Nephron (organoid): ENCODE measurements around the gene SLC27A6.

ENCODE experiments used
- H3K27ac Mint-ChIP-seq, 3 experiments: 2 replicates each; pipeline ENCODE4 v1.8.0; 2020; ENCODE audit warnings: mixed read lengths in 3 of 3, mild to moderate bottlenecking in 2 of 3, moderate library complexity in 1 of 3
- H3K27me3 Mint-ChIP-seq: 2 replicates; pipeline ENCODE4 v1.8.0; 2021; ENCODE audit warnings: low read depth, mild to moderate bottlenecking, moderate library complexity, mixed read lengths
- H3K36me3 Mint-ChIP-seq: 2 replicates; pipeline ENCODE4 v1.8.0; 2020; ENCODE audit warnings: low read depth, mixed read lengths
- H3K4me1 Mint-ChIP-seq: 2 replicates; pipeline ENCODE4 v1.8.0; 2020; ENCODE audit warnings: mixed read lengths
- H3K4me3 Mint-ChIP-seq, 3 experiments: 2 replicates each; pipeline ENCODE4 v1.8.0; 2020; ENCODE audit warnings: mild to moderate bottlenecking in 3 of 3, mixed read lengths in 3 of 3, moderate library complexity in 2 of 3
- H3K9me3 Mint-ChIP-seq: 2 replicates; pipeline ENCODE4 v1.8.0; 2020; ENCODE audit warnings: mixed read lengths
- TF ChIP-seq, protein P1 (sequence below), 3 experiments: fragments of 200-600 bp; sonication (generic); IDR thresholded peaks; one replicate each; pipeline ENCODE4 v1.5.0; 2021; ENCODE audit warnings: antibody characterized with exemption in 3 of 3; ENCODE audit not compliant: unreplicated experiment in 3 of 3

SLC27A6 gene

DNA sequence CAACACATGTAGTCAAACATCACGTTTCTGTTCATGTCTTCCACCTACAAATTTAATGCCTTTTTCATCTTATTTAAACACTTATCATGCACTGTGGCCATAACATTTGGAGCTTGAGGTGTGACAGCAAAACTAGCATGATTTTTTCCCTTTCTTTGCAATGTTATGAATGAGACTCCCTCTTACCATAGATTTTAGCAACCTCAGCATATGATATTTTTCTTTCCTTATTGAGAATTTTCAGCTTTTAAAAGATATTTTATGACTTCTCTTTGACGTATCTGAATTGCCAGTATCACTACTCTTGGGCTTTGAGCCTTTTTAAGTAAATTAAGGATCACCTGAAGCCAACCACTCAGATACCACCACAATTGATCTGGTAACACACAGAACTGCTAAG lies 96.6 kb downstream of the SLC27A6 start:
- Mint-ChIP-seq H3K4me3 (no peak overlapping the region), H3K4me1 (peaks cover 7% of the 10 kb centered on the region), H3K9me3 (peaks cover 12% of the 10 kb centered on the region), H3K27me3 (peaks cover 4% of the 10 kb centered on the region), H3K36me3 (no peaks in the 10 kb centered on the region), H3K27ac (no peak overlapping the region)
- TF ChIP-seq, protein P1, sequence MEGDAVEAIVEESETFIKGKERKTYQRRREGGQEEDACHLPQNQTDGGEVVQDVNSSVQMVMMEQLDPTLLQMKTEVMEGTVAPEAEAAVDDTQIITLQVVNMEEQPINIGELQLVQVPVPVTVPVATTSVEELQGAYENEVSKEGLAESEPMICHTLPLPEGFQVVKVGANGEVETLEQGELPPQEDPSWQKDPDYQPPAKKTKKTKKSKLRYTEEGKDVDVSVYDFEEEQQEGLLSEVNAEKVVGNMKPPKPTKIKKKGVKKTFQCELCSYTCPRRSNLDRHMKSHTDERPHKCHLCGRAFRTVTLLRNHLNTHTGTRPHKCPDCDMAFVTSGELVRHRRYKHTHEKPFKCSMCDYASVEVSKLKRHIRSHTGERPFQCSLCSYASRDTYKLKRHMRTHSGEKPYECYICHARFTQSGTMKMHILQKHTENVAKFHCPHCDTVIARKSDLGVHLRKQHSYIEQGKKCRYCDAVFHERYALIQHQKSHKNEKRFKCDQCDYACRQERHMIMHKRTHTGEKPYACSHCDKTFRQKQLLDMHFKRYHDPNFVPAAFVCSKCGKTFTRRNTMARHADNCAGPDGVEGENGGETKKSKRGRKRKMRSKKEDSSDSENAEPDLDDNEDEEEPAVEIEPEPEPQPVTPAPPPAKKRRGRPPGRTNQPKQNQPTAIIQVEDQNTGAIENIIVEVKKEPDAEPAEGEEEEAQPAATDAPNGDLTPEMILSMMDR (IDR thresholded peaks at IDR 0.05; ENCODE audit: unreplicated experiment in 3 of 3), result no peak

DNA sequence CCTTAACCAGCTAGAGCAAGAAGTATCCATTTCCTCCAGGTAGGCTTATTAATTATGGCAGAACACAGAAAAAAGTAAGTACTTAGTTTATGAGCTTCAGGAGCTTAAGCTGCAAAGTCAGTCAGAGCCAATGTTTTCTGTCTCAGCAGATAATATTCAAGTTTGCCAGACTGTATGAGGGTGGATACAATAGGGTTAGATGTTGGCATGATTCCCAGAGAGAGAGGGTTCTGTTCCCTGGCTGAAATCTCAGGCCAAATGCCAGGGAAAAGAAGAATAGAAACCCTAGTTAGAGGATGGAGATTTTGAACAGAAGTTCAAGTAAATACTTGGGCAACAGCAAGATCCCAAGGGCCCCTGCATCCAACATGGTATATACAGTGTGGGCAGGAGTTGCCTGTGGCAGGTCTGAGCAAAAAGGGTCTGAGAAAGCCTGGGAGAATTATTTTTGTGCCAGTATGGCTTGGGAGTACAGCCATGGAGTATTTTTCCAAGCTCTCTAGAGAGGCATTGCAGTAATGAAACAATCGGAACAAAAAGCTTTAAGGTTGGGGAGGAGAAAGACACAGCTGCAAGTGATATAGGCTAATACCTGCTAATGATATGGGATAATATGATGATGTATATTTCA lies 98.3 kb downstream of the SLC27A6 start:
- TF ChIP-seq, protein P1 (IDR thresholded peaks at IDR 0.05; ENCODE audit: unreplicated experiment in 3 of 3), result no peak
- Mint-ChIP-seq H3K9me3 (no peaks in the 10 kb centered on the region), H3K36me3 (no peaks in the 10 kb centered on the region), H3K4me3 (no peak overlapping the region), H3K27ac (peak overlapping the region in 1 of 3 experiments; percentile 13), H3K4me1 (peaks cover 7% of the 10 kb centered on the region), H3K27me3 (peaks cover 3% of the 10 kb centered on the region)

DNA sequence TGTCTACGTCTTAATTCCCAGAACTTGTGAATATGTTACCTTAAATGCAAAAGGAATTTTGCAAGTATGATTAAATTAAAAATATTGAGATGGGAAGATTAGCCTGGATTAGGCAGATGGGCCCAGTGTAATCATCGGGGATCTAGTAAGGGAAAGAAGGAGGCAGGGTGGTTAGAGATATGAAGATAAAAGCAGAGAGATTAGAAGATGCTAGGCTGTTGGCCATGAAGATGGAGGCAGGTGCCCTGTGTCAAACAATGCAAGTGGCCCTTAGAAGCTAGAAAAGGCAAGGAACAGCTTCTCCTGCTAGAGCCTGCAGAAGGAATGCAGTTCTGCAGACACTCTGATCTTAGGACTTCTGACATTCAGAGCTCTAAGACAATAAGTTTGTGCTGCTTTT lies 100.4 kb downstream of the SLC27A6 start:
- Mint-ChIP-seq H3K4me3 (no peak overlapping the region), H3K9me3 (no peaks in the 10 kb centered on the region), H3K36me3 (no peaks in the 10 kb centered on the region), H3K27me3 (no peaks in the 10 kb centered on the region), H3K27ac (no peak overlapping the region), H3K4me1 (peaks cover 7% of the 10 kb centered on the region)
- TF ChIP-seq, protein P1 (IDR thresholded peaks at IDR 0.05; ENCODE audit: unreplicated experiment in 3 of 3), result no peak

DNA sequence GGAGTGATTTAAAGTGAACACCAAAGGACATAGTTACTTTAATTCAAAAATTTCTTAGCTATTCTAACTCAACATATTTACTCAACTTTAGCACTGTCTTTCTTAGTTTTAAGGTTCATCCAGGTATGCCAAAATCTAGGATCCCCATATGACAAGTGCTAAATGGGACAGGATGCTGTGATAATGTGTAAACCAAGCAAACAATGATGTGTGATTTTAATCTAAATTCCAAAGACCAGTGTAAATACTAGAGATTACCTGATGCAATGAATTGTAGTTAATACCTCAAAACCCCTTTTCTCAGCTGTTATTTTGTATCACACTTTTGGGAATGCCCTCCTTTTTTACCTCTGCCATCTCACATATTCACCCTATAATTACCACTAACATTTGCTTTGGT lies 102.5 kb downstream of the SLC27A6 start:
- no peak overlapping the region for H3K4me3 Mint-ChIP-seq
- no peaks in the 10 kb centered on the region for H3K36me3 Mint-ChIP-seq
- TF ChIP-seq, protein P1 (IDR thresholded peaks at IDR 0.05; ENCODE audit: unreplicated experiment in 3 of 3), result no peak
- H3K9me3 Mint-ChIP-seq, result no peaks in the 10 kb centered on the region
- H3K27ac Mint-ChIP-seq, result no peak overlapping the region
- H3K4me1 Mint-ChIP-seq, result peaks cover 7% of the 10 kb centered on the region
- no peaks in the 10 kb centered on the region for H3K27me3 Mint-ChIP-seq

DNA sequence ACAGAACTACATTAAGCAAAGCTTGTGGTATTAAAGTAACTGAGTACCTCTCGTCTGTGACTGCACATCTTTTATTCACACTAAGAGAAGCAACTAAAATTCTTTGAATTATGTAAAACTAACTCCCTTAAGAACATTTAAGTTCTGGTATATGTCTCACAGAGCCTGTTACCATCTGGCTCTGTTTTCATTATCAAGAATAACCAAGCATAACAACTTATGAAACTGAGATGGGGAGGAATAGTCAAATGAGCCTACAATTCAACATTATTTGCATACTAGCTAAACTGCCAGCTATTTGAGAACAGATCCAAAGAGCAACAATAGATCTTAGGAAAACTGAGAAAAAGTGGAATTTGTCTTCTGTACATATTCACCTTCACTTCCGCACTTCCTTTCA lies 104.0 kb downstream of the SLC27A6 start:
- Mint-ChIP-seq H3K27ac (no peak overlapping the region), H3K4me1 (no peaks in the 10 kb centered on the region)
- TF ChIP-seq, protein P1 (IDR thresholded peaks at IDR 0.05; ENCODE audit: unreplicated experiment in 3 of 3), result no peak

DNA sequence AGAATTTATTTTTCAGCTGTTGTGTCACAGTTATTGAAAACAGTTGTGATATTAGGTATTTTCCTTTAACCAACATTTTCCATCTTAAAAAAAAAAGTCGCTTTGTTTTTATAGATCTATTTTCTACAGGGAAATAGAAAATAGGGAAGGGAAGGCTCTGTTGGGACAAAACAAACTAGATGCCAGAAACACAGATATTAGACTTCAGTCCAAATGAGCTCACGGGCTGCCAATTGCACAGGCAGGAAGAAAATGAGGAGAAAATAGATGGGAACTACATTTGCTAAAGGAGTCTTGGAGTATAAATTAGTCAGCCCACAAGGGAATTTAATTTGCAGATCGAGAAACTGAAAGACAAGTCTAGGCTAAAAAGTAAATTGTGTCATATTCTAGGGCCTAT lies 107.8 kb downstream of the SLC27A6 start:
- no peak overlapping the region for H3K4me3 Mint-ChIP-seq
- no peaks in the 10 kb centered on the region for H3K9me3 Mint-ChIP-seq
- no peaks in the 10 kb centered on the region for H3K36me3 Mint-ChIP-seq
- no peaks in the 10 kb centered on the region for H3K27me3 Mint-ChIP-seq
- H3K27ac Mint-ChIP-seq, result no peak overlapping the region
- TF ChIP-seq, protein P1 (IDR thresholded peaks at IDR 0.05; ENCODE audit: unreplicated experiment in 3 of 3), result no peak
- H3K4me1 Mint-ChIP-seq, result peaks cover 22% of the 10 kb centered on the region

More for the DNA sequence above, 104.0 kb downstream of the SLC27A6 start:
- H3K4me3 Mint-ChIP-seq, result no peak overlapping the region
- H3K9me3 Mint-ChIP-seq, result no peaks in the 10 kb centered on the region
- H3K36me3 Mint-ChIP-seq, result no peaks in the 10 kb centered on the region
- no peaks in the 10 kb centered on the region for H3K27me3 Mint-ChIP-seq
